Parathyroid adenoma (tissue), 2 donors: ENCODE data around the gene TFPT.

Source experiments
- H2AFZ ChIP-seq: fragments of 300-600 bp; sonication (generic); one replicate; pipeline ENCODE4 v1.7.0; 2017; ENCODE audit warnings: antibody characterized with exemption, mild to moderate bottlenecking
- H3K27ac ChIP-seq: fragments of 300-600 bp; sonication (generic); one replicate; pipeline ENCODE4 v1.7.0; 2017
- H3K27me3 ChIP-seq: fragments of 300-600 bp; sonication (generic); one replicate; pipeline ENCODE4 v1.7.0; 2017; ENCODE audit warnings: low read length; ENCODE audit not compliant: control insufficient read depth, insufficient read depth
- H3K36me3 ChIP-seq: fragments of 300-600 bp; sonication (generic); one replicate; pipeline ENCODE4 v1.7.0; 2017; ENCODE audit warnings: low read length; ENCODE audit not compliant: control insufficient read depth, insufficient read depth
- H3K4me1 ChIP-seq: fragments of 300-600 bp; sonication (generic); one replicate; pipeline ENCODE4 v1.7.0; 2017; ENCODE audit warnings: control low read depth
- H3K4me2 ChIP-seq: fragments of 300-600 bp; sonication (generic); one replicate; pipeline ENCODE4 v1.7.0; 2017; ENCODE audit warnings: low read length
- H3K4me3 ChIP-seq: fragments of 300-600 bp; sonication (generic); one replicate; pipeline ENCODE4 v1.7.0; 2017; ENCODE audit warnings: low read depth, low read length
- H3K79me2 ChIP-seq: fragments of 300-600 bp; sonication (generic); one replicate; pipeline ENCODE4 v1.7.0; 2017; ENCODE audit warnings: control low read depth
- H3K9ac ChIP-seq: fragments of 300-600 bp; sonication (generic); one replicate; pipeline ENCODE4 v1.7.0; 2017; ENCODE audit warnings: mild to moderate bottlenecking
- H3K9me3 ChIP-seq: fragments of 300-600 bp; sonication (generic); one replicate; pipeline ENCODE4 v1.7.0; 2017; ENCODE audit warnings: low read length; ENCODE audit not compliant: control insufficient read depth
- TF ChIP-seq, protein P1 (sequence below): fragments of 300-600 bp; sonication (generic); IDR thresholded peaks from one replicate; pipeline ENCODE4 v1.7.0; 2017; ENCODE audit warnings: antibody characterized with exemption, mild to moderate bottlenecking
- donor health status: primary hyperparathyroidism.

TFPT gene

DNA sequence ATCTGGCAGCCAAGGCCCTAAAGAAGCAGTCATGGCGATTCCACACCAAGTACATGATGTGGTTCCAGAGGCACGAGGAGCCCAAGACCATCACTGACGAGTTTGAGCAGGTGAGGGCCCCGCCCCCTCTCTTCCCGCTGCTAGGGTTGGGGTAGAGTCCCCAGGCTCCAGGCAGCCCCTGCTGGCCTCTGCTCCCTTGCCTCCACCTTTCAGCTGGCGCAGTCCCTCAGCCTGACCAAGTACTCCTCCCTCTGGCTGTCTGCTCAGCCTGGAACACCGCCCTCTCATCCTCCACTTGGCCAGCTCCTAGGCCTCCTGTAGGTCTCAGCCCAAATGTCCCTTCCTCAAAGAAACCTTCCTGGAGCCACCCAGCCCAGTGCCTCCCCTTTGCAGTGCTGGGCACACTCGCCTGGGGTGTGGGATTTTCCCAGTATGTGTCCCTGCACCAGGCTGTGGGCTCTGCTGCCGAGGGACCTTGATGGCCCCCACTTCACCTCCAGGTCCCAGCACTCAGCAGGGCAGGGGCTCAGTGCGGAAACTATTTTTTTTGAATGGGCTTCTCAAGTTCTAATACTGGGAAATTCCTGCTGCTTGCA is 38.4 kb upstream of the TFPT start:
- Histone ChIP-seq H3K79me2 (peaks cover 3% of the 10 kb centered on the region), H3K9ac (no peak overlapping the region), H3K4me1 (peaks cover 5% of the 10 kb centered on the region), H3K36me3 (no peaks in the 10 kb centered on the region), H3K27ac (no peak overlapping the region), H2AFZ (no peak overlapping the region), H3K4me2 (no peak overlapping the region), H3K4me3 (no peak overlapping the region), H3K9me3 (no peaks in the 10 kb centered on the region), H3K27me3 (no peaks in the 10 kb centered on the region)
- TF ChIP-seq, protein P1, sequence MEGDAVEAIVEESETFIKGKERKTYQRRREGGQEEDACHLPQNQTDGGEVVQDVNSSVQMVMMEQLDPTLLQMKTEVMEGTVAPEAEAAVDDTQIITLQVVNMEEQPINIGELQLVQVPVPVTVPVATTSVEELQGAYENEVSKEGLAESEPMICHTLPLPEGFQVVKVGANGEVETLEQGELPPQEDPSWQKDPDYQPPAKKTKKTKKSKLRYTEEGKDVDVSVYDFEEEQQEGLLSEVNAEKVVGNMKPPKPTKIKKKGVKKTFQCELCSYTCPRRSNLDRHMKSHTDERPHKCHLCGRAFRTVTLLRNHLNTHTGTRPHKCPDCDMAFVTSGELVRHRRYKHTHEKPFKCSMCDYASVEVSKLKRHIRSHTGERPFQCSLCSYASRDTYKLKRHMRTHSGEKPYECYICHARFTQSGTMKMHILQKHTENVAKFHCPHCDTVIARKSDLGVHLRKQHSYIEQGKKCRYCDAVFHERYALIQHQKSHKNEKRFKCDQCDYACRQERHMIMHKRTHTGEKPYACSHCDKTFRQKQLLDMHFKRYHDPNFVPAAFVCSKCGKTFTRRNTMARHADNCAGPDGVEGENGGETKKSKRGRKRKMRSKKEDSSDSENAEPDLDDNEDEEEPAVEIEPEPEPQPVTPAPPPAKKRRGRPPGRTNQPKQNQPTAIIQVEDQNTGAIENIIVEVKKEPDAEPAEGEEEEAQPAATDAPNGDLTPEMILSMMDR, result no peak

- TF ChIP-seq, protein P1, result no peak
- Histone ChIP-seq H3K9me3 (no peaks in the 10 kb centered on the region), H2AFZ (no peak overlapping the region), H3K4me1 (no peaks in the 10 kb centered on the region), H3K4me3 (no peak overlapping the region), H3K4me2 (no peak overlapping the region), H3K27me3 (no peaks in the 10 kb centered on the region), H3K79me2 (peaks cover under 1% of the 10 kb centered on the region), H3K9ac (no peak overlapping the region), H3K36me3 (no peaks in the 10 kb centered on the region), H3K27ac (no peak overlapping the region)
Observed at GRCh38 chr19:54152878-54153524, 37.5 kb upstream of the TFPT start.

DNA sequence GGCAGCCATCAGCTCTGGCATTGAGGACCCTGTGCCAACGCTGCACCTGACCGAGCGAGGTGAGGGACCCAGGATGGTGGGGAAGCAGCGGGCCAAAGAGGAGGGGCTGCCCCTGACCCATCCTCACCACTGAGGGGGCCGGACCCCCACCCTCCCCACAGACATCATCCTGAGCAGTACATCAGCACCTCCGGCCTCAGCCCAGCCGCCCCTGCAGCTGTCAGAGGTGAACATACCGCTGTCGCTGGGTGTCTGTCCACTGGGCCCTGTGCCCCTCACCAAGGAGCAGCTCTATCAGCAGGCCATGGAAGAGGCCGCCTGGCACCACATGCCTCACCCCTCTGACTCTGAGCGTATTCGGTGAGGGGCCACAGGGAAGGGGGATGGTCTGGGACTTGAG is 36.8 kb upstream of the TFPT start:
- no peaks in the 10 kb centered on the region for H3K4me1 ChIP-seq
- no peaks in the 10 kb centered on the region for H3K36me3 ChIP-seq
- no peaks in the 10 kb centered on the region for H3K79me2 ChIP-seq
- no peaks in the 10 kb centered on the region for H3K27me3 ChIP-seq
- TF ChIP-seq, protein P1, result no peak
- H3K9me3 ChIP-seq, result no peaks in the 10 kb centered on the region
- no peak overlapping the region for H3K27ac ChIP-seq
- no peak overlapping the region for H3K9ac ChIP-seq
- no peak overlapping the region for H3K4me2 ChIP-seq
- no peak overlapping the region for H2AFZ ChIP-seq
- H3K4me3 ChIP-seq, result no peak overlapping the region

DNA sequence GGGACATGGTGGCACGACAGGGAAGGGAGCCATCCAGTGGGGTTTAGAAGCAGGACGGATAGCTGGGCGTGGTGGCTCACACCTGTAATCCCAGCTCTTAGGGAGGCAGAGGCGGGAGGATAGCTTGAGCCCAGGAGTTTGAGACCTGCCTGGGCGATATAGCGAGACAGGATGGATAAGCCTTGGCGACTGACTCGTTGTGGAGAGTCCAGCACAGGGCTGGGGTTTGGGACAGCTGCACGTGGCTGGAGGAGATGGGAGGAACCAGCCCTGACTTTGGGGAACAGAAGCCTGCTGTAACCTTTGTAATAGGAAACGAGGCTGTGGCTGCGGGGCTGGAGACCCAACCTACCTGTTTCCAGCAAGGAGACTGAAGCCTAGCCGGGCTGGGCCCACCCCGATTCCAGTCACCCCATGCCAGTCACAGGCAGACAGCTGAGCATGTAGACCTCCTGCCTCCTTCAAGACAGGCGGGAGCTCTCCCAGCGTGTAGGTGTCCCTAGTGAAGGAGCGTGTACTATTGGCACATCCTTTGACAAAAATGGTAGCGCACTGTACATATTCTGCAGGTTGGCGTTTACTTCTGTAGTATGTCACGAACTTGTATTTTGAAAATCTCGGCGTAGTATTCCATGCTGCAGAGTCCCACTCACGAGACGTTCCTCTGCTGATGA is 36.0 kb upstream of the TFPT start:
- TF ChIP-seq, protein P1, result no peak
- Histone ChIP-seq H3K4me1 (no peaks in the 10 kb centered on the region), H2AFZ (no peak overlapping the region)

More for the DNA sequence above, 36.0 kb upstream of the TFPT start:
- Histone ChIP-seq H3K9me3 (no peaks in the 10 kb centered on the region), H3K9ac (no peak overlapping the region), H3K27ac (no peak overlapping the region), H3K4me3 (no peak overlapping the region), H3K4me2 (no peak overlapping the region), H3K79me2 (no peaks in the 10 kb centered on the region), H3K36me3 (no peaks in the 10 kb centered on the region), H3K27me3 (no peaks in the 10 kb centered on the region)
